Measurements from ENCODE around the gene FAF1. TPM values are rescaled to one million over a fixed set of nuclear protein-coding genes. Genes with fewer than 3 reads are reported as not detected.
"Not testable (repeated sequence)": the region's sequence is repeated elsewhere in the genome, so short reads cannot be mapped to it uniquely, and the experiment has no call there.

Gene FAF1
- total RNA-seq, 1 experiment from 2014 or later = 73.2 TPM

GRCh38 chr1:50893466-50893865, 66.6 kb downstream of the FAF1 start:
- Histone ChIP-seq H2AFZ (ENCODE audit: low read depth, low read length, poor library complexity, severe bottlenecking) (no peak overlapping the region), H3K4me2 (ENCODE audit: low read length) (no peak overlapping the region), H3K79me2 (ENCODE audit: insufficient read depth, low read length) (peaks cover 57% of the 10 kb centered on the region), H3K36me3 (ENCODE audit: control insufficient read depth in 1 of 2, insufficient read depth in 2 of 2, low read length in 2 of 2) (no peaks in the 10 kb centered on the region), H3K27me3 (ENCODE audit: insufficient read depth, low read length) (no peaks in the 10 kb centered on the region), H3K9ac (ENCODE audit: low read length) (no peak overlapping the region), H3K4me3 (replicated peaks in 1 of 2; ENCODE audit: low read depth in 1 of 2, low read length in 2 of 2) (no peak overlapping the region), H3K9me2 (ENCODE audit: insufficient read depth) (no peaks in the 10 kb centered on the region), H3K4me1 (ENCODE audit: control insufficient read depth in 1 of 2, insufficient read depth in 2 of 2, low read length in 2 of 2) (no peaks in the 10 kb centered on the region), H3K27ac (ENCODE audit: low read depth, low read length) (no peak overlapping the region), H3K9me3 (ENCODE audit: control insufficient read depth in 1 of 2, insufficient read depth in 1 of 2, low read depth in 1 of 2, low read length in 2 of 2) (no peaks in the 10 kb centered on the region), H4K20me1 (ENCODE audit: insufficient read depth) (no peaks in the 10 kb centered on the region)
- DNase-seq (ENCODE audit: low read depth, low spot score) = no peak
- TF ChIP-seq EZH2 (IDR thresholded peaks at IDR 0.05) (no peak), ATF3 (IDR thresholded peaks at IDR 0.05) (no peak), SP1 (IDR thresholded peaks at IDR 0.05; ENCODE audit: low read depth) (no peak), POLR2AphosphoS5 (IDR thresholded peaks at IDR 0.05; ENCODE audit: low read depth, low read length) (no peak), ZNF274 (IDR thresholded peaks at IDR 0.05; ENCODE audit: low read depth, low read length) (no peak), SIN3A (IDR thresholded peaks at IDR 0.05; ENCODE audit: low read depth) (no peak)
- CTCF ChIA-PET = no interaction called here
- no TSS peak for BruUV-seq (replicated peaks)
- POLR2A ChIA-PET = no interaction called here
- intact Hi-C loops (cut with micrococcal nuclease) = no loop called here
- ATAC-seq = no peak
- RAD21 ChIA-PET (ENCODE audit: low non-redundant PET in 1 of 2, low total read pairs in 2 of 2, uncharacterized antibody in 2 of 2, unreplicated experiment in 2 of 2) = no interaction called here

DNA sequence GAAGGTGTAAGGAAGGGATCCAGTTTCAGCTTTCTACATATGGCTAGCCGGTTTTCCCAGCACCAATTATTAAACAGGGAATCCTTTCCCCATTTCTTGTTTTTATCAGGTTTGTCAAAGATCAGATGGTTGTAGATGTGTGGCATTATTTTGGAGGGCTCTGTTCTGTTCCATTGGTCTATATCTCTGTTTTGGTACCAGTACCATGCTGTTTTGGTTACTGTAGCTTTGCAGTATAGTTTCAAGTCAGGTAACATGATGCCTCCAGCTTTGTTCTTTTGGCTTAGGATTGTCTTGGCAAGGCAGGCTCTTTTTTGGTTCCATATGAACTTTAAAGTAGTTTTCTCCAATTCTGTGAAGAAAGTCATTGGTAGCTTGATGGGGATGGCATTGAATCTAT, 72.5 kb downstream of the FAF1 start:
- POLR2A ChIA-PET; CTCF ChIA-PET; RAD21 ChIA-PET (ENCODE audit: low non-redundant PET in 1 of 2, low total read pairs in 2 of 2, uncharacterized antibody in 2 of 2, unreplicated experiment in 2 of 2): not testable (repeated sequence)

More for the DNA sequence above, 72.5 kb downstream of the FAF1 start:
- BruUV-seq (replicated peaks); H4K20me1 ChIP-seq (ENCODE audit: insufficient read depth); H3K4me3 ChIP-seq (replicated peaks in 1 of 2; ENCODE audit: low read depth in 1 of 2, low read length in 2 of 2); H3K9me3 ChIP-seq (ENCODE audit: control insufficient read depth in 1 of 2, insufficient read depth in 1 of 2, low read depth in 1 of 2, low read length in 2 of 2); intact Hi-C loops (cut with micrococcal nuclease); H3K27ac ChIP-seq (ENCODE audit: low read depth, low read length); DNase-seq (ENCODE audit: low read depth, low spot score); H2AFZ ChIP-seq (ENCODE audit: low read depth, low read length, poor library complexity, severe bottlenecking); ATAC-seq; H3K4me1 ChIP-seq (ENCODE audit: control insufficient read depth in 1 of 2, insufficient read depth in 2 of 2, low read length in 2 of 2); H3K9me2 ChIP-seq (ENCODE audit: insufficient read depth); H3K9ac ChIP-seq (ENCODE audit: low read length); H3K27me3 ChIP-seq (ENCODE audit: insufficient read depth, low read length); H3K4me2 ChIP-seq (ENCODE audit: low read length); H3K36me3 ChIP-seq (ENCODE audit: control insufficient read depth in 1 of 2, insufficient read depth in 2 of 2, low read length in 2 of 2): not testable (repeated sequence)
- peaks cover 17% of the 10 kb centered on the region for H3K79me2 ChIP-seq (ENCODE audit: insufficient read depth, low read length)
